H1 (cell line): ENCODE data around the gene SIRT3. TPM values are rescaled to one million over a fixed set of nuclear protein-coding genes. Genes with fewer than 3 reads are reported as not detected.

Experiments
- ASH2L ChIP-seq: fragments of 200-600, 300-600 bp; sonication (generic); IDR thresholded peaks from one replicate; pipeline ENCODE4 v1.7.1; 2017; ENCODE audit warnings: low read length
- CREB1 ChIP-seq: IDR thresholded peaks from 2 replicates; pipeline ENCODE4 v1.6.1; 2012; ENCODE audit warnings: inconsistent platforms
- EGR1 ChIP-seq: IDR thresholded peaks from 2 replicates; pipeline ENCODE4 v1.6.1; 2011; ENCODE audit warnings: low read depth, low read length, borderline replicate concordance
- FOSL1 ChIP-seq: IDR thresholded peaks from 2 replicates; pipeline ENCODE4 v1.6.1; 2011; ENCODE audit warnings: mild to moderate bottlenecking, low read depth, low read length, moderate library complexity; ENCODE audit not compliant: insufficient read depth
- GTF2F1 ChIP-seq: IDR thresholded peaks from 2 replicates; pipeline ENCODE4 v1.6.1; 2012; ENCODE audit warnings: low read depth, low read length, improper control_type of control experiment, borderline replicate concordance
- HDAC2 ChIP-seq, 2 experiments: fragments of 300-600 bp in 1 of 2; sonication (generic) in 1 of 2; IDR thresholded peaks; 2 replicates each; pipeline ENCODE4 v1.6.1; 2011 to 2012; ENCODE audit warnings: low read depth in 2 of 2, low read length in 2 of 2, mild to moderate bottlenecking in 2 of 2, moderate library complexity in 2 of 2, borderline replicate concordance in 1 of 2, inconsistent platforms in 1 of 2
- SIX5 ChIP-seq: IDR thresholded peaks from 2 replicates; pipeline ENCODE4 v1.6.1; 2011; ENCODE audit warnings: mild to moderate bottlenecking, low read depth, low read length
- SP1 ChIP-seq: IDR thresholded peaks from 2 replicates; pipeline ENCODE4 v1.6.1; 2011; ENCODE audit warnings: low read depth, low read length
- ZNF274 ChIP-seq: IDR thresholded peaks from 2 replicates; pipeline ENCODE4 v1.7.0; 2012; ENCODE audit warnings: low read length, borderline replicate concordance; ENCODE audit errors: extremely low read depth
- polyA plus RNA-seq, 7 experiments: library from polyadenylated mRNA; depleted of rRNA in 3 of 7; stranded (reverse) in 5 of 7; unstranded in 2 of 7; fragments of >200 nt in 5 of 7; fragments of 200-250 nt in 2 of 7; gene quantifications; 1 replicate in 5 of 7; 2 replicates in 1 of 7; 4 replicates in 1 of 7; pipeline versions ENCODE4 v1.2.1 to v1.2.3, GENCODE V29; 2011 to 2013; ENCODE audit warnings: missing spikeins in 2 of 7, mixed read lengths in 2 of 7
- total RNA-seq: library from RNA; stranded (reverse); fragmentation: NEBNext Ultra II Directional; extraction: Animal tissue kit (Norgen Biotek cat#: 25700); gene quantifications from 2 replicates; pipeline ENCODE4 v1.2.1, GENCODE V29; 2021

Gene SIRT3
- total and polyA plus RNA-seq, 2 of the 8 experiments (the other 6 are each of a cell fraction or from before 2014, with no cell fraction given) = 14.3 to 21.6 TPM

DNA sequence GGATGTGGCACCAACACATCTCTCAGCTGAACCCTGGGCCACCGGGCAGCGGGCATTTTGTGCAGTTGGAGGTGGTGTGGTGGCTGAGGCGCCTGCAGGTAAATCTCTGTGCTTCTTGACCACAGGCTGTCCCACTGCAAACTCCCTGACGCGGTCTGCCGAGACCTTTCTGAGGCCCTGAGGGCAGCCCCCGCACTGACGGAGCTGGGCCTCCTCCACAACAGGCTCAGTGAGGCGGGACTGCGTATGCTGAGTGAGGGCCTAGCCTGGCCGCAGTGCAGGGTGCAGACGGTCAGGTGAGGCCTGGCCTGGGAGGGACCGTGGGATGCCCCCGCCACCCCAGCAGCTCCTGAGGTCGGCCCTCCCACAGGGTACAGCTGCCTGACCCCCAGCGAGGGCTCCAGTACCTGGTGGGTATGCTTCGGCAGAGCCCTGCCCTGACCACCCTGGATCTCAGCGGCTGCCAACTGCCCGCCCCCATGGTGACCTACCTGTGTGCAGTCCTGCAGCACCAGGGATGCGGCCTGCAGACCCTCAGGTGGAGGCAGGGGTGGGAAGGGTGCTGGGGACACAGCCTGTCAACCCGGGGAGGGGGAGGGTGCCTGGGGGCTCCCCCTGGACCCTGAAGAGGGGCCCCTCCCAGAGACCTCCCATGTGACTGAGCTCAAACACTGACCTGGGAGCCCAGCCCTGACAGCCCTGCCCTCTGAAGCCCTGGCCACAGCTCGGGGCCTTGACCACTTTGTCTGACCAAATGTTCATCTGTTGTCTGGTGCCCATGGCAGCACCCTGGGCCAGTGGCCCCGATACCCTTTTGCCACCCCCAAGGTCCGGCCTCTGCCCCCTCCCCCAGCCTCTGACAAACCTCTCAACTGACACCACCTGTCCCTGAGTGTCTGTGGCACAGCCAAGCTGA lies 48.2 kb upstream of the SIRT3 start (continued):
- TF ChIP-seq SIX5 (no peak), ZNF274 (no peak), CREB1 (no peak), SP1 (no peak), ASH2L (no peak), FOSL1 (no peak), HDAC2 (IDR thresholded peaks at IDR 0.05; ENCODE audit: borderline replicate concordance in 1 of 2, low read depth in 2 of 2, low read length in 2 of 2) (no peak), GTF2F1 (no peak), EGR1 (no peak)
